A673 (cell line): ENCODE data around the gene KANSL2.

ENCODE experiments used
- CTCF ChIP-seq: fragments of 300-800, 200-600 bp; sonication (generic); conservative IDR thresholded peaks from 2 replicates; pipeline ENCODE4 v1.5.1; 2017; ENCODE audit warnings: low read depth, mild to moderate bottlenecking, antibody characterized with exemption, low read length, moderate library complexity, mixed read lengths
- EZH2 ChIP-seq: fragments of 200-600 bp; sonication (generic); IDR thresholded peaks from 2 replicates; pipeline ENCODE4 v1.6.1; 2017; ENCODE audit warnings: borderline replicate concordance, low read depth, mild to moderate bottlenecking, mixed read lengths, antibody characterized with exemption, low read length; ENCODE audit not compliant: poor library complexity, severe bottlenecking

GRCh38 chr12:48687592-48687991 is 5.6 kb upstream of the KANSL2 start:
- no peak for TF ChIP-seq EZH2
- no peak for TF ChIP-seq CTCF
